ELF-1 (cell line): ENCODE measurements around the gene AUTS2.

ENCODE experiments used
- DNase-seq: peaks from one replicate; pipeline ENCODE4 v3.0.0-alpha.2; 2016; ENCODE audit warnings: low read depth, low spot score

Gene AUTS2

DNA sequence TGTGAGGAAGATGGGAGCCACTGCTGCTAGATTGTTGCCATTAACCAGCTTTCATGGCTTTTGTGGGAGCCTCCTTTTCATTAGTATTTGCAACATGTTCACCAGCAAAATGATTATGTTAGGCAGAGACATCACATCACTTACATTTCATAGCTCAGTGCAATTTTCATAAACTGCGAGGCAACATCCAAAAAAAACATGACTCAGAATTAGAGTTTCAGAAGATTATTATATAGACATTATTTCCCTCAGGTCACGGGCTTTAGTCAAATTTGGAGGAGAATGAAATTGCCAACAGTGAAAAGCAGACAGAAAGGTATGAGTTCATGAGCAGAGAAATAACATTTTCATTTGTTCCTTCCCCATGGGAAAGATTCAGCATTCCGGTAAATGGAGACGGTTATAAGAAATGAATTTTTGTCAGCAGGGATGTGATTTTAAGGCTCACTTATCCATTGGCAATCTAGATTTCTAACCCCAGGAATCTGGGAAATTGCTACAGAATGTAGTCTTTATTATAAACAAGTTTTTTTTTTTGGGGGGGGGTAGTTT, 573.2 kb downstream of the AUTS2 start:
- no peak for DNase-seq

GRCh38 chr7:70177166-70177565, 578.9 kb downstream of the AUTS2 start:
- no peak for DNase-seq

GRCh38 chr7:70178211-70178610, 579.9 kb downstream of the AUTS2 start:
- DNase-seq: no peak

- no peak for DNase-seq
Observed at GRCh38 chr7:70178787-70179186, 580.5 kb downstream of the AUTS2 start.

- DNase-seq: no peak
Observed at GRCh38 chr7:70182521-70182920, 584.2 kb downstream of the AUTS2 start.

DNA sequence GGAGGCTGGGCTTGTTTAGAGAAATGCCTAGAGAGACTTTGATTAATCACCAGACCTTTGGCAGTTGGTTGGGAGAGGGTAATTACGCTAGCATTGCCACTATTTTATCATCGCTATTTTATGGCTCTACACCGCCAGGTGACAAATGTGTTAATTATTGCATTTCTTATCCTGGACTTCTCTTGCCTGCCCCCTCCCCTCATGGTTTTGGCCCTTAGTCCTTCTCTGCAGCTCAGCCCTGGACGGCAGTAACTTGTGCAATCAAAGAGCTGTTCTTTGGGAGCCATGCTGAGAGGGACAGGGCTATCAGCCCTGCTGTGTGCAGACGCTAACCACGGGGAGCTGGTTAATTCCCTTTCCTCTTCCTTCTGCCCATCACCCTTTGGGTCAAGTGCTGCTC, 585.0 kb downstream of the AUTS2 start:
- DNase-seq: peak; percentile 29

- DNase-seq: no peak
Observed at GRCh38 chr7:70188901-70189650, 590.8 kb downstream of the AUTS2 start.

- no peak for DNase-seq
Observed at GRCh38 chr7:70189776-70190175, 591.5 kb downstream of the AUTS2 start.

- no peak for DNase-seq
Observed at GRCh38 chr7:70190281-70190680, 592.0 kb downstream of the AUTS2 start.

- DNase-seq: no peak
Observed at GRCh38 chr7:70193514-70193913, 595.2 kb downstream of the AUTS2 start.

DNA sequence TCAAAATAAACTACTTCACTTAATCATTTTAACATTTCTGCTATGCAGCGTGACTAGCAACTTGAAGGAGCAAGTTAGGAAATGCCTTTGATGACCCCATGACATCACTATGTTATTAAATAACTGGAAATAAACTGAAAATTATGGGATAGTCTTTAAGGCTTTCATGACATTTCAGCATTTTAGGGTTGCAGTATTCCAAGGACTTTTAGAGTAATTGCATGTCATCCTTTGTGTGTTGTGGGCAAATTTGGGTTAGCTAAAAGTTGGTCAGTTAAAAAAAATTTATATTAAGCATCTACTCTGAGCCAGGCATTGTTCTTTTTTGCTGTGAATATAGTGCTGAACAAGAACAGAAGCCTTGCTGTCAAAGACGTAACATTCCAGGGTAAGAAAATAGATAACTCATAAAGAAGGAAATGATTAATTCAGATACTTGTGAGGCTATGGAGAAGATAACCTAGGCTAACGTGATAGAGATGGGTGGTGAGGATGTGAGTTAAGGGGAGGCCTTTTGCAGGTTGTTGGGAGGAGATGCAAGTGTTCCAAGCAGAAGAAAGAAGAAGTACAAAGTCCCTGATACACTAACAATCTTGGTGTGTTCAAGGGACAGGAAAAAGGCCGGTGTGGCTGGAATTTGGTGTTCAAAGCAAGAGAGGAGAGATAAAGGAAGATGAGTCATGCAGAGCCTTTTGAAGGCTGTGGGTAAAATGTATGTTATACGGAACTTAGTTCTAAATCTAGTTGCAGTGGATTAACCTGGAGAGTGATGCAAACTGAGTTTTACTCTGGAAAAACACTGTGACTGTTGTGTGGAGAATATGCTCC, 610.2 kb downstream of the AUTS2 start:
- peak; percentile 20 for DNase-seq

DNA sequence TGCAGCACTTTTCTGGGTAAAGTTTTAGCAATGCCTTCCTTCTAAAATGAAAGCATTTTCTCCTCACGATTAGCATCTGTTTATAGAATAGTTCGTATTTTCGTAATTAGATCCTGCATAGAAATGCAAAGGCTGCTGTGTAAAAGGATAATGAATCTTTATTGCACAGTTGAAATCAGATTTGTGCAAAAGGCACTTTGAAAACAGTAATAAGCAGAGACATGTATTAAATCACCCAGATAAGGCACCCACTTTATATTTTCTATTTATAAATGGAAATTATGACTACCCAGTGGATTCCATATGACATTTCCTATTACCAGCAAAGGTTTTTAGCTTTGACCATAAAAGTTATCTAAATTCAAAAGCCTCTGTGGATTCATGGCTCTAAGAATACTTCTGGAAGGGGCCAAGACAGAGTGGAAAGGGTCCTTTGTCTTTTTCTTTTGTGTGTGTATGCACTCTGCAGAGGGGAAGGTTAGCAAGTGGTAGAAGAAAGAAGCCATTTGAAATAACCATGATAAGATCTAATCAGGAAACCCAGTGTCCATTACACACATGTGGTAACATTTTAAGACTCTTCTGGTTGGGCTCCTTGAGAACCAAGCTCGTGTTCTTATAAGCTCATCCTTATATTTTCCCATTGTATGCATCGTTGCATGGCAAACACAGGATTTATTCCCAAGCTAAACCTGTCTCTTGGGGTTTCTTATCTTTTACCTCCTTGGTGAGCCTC, 612.1 kb downstream of the AUTS2 start:
- no peak for DNase-seq

GRCh38 chr7:70210936-70211310, 612.6 kb downstream of the AUTS2 start:
- DNase-seq: no peak

- no peak for DNase-seq
Observed at GRCh38 chr7:70212281-70212680, 614.0 kb downstream of the AUTS2 start.

DNA sequence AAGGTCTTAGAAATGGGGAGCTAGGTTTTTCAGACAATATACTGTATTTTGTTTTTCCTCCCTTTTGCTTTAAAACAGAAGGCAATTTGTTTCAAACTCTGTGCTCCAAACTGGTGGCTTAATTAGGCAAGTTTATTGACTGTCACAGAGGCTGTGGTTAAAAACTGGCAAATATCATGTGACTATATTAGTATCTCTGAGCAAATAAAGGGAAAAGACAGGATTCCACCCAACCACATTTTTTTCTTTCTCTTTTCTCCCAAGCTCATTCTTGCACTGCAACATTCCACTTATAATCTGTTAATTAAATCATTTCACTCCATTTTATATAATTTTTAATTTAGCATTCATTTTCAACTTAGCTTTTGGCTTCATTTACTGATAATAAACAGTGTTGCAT, 615.8 kb downstream of the AUTS2 start:
- DNase-seq: no peak

DNA sequence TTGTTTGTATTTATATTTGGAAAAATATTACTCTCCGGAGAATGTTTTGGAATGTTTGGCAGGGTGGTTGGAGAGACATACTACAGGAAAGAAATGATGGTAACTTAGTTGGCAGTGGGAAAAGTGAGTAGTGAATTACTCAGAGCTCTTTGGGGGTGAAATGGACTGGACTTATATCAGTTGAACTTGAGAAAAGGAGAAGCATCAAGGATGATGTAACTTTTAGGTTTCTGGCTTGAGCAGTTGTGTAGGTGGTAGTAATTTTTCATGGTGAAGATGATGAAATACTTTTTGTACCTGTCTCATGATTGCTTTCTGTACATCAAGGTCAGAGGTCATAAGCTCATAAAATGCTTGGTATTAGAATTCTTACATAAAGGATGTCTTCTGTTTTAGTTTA, 617.2 kb downstream of the AUTS2 start:
- no peak for DNase-seq

DNA sequence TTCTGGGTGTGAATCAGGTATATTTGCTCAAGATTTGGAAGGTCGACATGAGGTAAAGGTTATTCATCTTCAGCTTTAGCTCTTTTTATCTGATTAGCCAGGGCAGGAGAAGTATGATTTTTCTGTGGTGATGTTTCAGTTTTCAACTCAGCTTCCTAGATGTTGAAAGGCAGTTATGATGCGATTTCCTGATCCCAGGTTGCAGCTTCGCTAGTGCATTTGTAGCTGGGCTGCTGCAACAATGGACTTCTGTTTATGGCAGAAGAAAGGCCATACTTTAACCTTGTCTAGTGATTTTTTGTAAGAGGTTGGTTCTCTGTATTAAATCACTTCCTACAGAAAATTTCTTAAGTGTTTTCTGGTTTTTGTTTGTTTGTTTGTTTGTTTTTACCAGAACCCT, 619.3 kb downstream of the AUTS2 start:
- DNase-seq: no peak

DNA sequence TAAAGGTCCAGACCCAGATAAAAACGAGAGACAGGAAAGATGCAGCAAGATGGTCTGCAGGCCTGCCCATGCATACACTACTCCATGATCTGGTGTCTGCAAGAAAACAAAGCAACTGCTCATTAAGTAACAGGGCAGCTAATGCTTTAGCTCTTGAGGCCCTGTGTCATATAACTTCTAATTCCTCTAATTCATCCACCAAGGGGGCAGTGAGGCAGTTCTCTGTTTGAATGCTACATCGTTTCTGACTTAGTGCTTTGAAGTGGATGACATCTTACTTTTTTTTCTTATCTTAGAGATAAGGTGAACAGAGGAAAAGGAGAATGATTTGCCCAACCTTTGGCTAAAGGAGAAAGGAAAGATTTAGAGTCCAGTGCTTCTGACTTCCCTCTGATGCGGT, 619.7 kb downstream of the AUTS2 start:
- no peak for DNase-seq

GRCh38 chr7:70219061-70219460, 620.8 kb downstream of the AUTS2 start:
- no peak for DNase-seq

GRCh38 chr7:70229242-70229641, 631.0 kb downstream of the AUTS2 start:
- no peak for DNase-seq

GRCh38 chr7:70230761-70231160, 632.5 kb downstream of the AUTS2 start:
- no peak for DNase-seq

DNA sequence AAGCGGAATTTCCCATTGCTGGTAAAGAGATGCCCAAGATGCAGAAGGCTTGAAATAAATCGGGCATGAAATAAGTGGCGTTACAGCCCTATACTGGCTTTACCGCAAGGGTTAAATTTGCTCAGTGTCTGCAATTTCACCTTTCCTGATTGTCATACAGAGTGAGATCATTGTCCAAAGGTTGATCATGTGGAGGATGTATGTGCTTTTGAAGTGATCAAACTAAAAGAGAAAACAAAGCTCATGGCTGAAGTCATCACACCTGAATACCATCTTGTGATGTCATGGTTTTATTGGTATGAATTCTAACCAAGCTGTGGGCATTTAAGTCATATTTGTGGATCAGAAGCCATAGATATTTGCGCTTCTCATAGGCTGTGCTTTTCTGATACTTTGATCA, 635.5 kb downstream of the AUTS2 start:
- no peak for DNase-seq
